HG03520 (cell line): ENCODE data around the gene KMT2C.
A peak's percentile ranks its signal among the peaks of the same experiment; 100 is the strongest.
"Not testable (repeated sequence)": the region's sequence is repeated elsewhere in the genome, so short reads cannot be mapped to it uniquely, and the experiment has no call there.

ENCODE experiments used
- ATAC-seq: cut with Tn5 transposase; IDR thresholded peaks from one replicate; pipeline ENCODE4 v1.9.1; 2021; ENCODE audit warnings: mild to moderate bottlenecking, moderate library complexity; ENCODE audit not compliant: unreplicated experiment

KMT2C gene

GRCh38 chr7:152406491-152406890 is 29.3 kb downstream of the KMT2C start:
- ATAC-seq, result no peak

DNA sequence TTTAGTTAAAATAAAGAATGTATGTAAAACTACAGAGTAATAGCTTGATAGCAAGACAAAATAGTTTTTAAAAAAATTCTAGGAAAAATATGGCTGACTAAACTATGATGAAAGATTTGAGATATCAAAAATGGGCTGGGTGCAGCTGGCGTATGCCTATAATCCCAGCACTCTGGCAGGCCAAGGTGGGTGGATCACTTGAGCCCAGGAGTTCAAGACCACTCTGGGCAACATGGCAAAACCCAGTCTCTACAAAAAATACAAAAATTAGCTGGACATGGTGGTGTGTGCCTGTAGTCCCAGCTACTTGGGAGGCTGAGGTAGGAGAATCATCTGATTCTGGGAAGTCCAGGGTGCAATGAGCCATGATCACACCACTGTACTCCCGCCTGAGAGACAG is 29.8 kb downstream of the KMT2C start:
- ATAC-seq, result not testable (repeated sequence)

- ATAC-seq, result no peak
Observed at GRCh38 chr7:152403726-152404125, 32.1 kb downstream of the KMT2C start.

GRCh38 chr7:152402384-152403250 is 33.2 kb downstream of the KMT2C start:
- no peak for ATAC-seq

- no peak for ATAC-seq
Observed at GRCh38 chr7:152399344-152399743, 36.5 kb downstream of the KMT2C start.

DNA sequence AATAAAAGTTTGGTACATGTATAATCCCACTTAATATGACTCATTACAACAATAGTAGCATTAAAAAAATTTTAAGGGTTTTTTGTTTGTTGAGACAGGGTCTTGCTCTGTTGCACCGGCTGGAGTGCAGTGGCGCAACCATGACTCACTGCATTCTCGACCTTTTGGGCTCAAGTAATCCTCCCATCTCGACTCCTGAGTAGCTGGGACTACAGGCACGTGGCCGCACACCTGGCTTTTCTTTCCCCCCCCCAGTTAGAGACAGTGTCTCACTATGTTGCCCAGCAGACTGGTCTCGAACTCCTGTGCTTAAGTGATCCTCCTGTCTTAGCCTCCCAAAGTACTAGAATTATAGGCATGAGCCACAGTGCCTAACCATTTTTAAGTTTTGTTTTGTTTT is 40.7 kb downstream of the KMT2C start:
- ATAC-seq, result no peak

DNA sequence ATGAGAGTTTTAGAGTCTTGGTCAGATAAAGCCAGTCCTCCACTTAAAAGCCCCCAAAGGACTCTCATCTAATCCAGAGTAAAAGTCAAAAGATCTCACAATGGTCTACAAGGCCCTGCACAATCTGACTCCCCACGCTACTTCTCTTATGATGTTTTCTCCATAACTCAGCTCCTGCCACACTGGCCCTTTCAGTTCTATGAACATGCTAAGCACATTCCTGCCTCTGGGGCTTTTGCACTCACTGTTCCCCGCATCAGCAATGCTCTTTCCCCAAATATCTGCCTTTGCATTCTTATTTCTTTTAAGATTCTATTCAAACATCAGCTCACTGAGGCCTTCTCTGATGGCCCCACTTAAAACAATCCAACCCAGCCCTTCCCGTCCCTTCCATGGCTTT is 41.6 kb downstream of the KMT2C start:
- not testable (repeated sequence) for ATAC-seq

- peak; percentile 55 for ATAC-seq
Observed at GRCh38 chr7:152392254-152392653, 43.5 kb downstream of the KMT2C start.

GRCh38 chr7:152386136-152386764 is 49.6 kb downstream of the KMT2C start:
- ATAC-seq, result not testable (repeated sequence)

DNA sequence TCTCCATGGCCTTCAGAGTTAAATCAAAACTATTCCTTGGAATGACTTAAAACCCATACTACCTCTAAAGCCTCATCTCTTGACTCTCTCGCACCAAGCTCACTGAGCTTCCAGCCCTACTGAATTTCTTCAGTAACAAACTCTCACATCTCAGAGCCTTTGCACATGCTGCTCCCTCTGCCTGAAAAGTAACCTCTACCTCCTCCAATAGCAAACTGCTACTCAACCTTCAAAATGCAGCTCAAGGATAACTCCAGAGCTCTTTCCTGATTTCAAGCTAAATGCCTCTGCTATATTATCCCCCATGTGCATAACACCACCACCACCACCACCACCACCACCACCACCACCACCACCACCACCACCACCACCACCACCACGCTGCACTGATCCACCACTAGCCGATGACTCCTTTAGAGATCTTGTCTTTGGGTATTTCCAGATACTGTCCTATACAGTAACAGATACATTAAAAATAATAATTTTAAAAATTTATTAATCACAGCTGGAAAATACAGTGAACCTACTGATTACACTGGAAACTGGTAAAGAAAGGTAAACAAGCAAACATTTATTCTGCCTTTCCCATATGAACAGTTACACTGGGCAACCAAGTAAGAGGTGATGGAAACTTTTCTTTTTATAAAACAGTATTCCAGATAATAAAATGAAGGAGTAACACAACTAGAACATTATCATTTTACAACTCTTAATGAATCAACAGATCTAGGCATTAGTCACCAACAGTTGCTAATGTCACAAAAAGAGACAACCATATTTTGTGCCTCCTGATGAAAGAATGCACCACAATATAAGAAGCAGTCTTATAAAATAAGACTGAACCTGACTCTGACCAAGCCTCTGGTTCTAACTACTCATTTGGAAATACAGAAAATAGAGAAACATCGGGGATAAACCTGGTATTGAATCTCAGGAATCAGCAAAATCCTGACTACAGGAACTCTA is 51.3 kb downstream of the KMT2C start:
- not testable (repeated sequence) for ATAC-seq

DNA sequence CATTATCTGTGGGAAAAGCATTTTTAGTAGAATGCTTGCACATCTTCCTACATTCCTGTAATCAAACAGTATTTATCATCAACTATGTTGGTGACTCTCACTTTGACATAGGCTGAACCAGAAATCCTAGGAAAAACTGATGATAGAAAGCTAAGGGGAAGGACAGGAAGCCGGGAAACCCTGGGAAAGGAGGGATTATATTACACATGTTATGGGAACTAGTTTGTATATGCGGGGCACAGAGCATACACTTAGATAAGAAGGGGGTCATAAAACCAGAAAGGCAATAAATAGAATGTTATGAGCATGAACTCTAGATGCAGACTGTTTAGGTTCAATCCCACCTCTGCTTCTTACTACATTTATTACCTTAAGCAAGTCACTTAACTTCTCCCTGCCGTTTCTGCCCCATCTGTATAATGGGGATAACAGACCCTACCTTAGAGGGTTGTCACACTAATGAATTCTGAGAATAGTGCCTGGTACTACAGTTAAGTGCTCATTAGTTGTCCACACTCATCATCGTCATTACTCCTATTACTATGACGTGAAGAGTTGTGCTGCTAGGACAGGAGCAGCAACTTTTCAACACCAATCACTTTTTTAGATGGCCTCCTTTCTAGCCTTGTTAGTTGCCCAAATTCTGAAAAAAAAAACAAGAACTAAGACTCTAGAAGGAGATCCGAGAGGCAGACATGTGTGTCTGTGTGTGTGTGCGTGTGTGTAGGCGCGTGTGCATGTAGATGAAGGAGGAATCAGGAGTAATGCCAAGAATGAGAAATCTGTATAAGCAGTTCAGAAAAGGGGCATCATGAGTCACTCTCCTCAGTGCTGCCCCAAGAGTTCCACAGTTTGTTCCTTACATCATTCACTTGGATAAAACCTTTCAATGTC is 52.2 kb downstream of the KMT2C start:
- ATAC-seq, result no peak

DNA sequence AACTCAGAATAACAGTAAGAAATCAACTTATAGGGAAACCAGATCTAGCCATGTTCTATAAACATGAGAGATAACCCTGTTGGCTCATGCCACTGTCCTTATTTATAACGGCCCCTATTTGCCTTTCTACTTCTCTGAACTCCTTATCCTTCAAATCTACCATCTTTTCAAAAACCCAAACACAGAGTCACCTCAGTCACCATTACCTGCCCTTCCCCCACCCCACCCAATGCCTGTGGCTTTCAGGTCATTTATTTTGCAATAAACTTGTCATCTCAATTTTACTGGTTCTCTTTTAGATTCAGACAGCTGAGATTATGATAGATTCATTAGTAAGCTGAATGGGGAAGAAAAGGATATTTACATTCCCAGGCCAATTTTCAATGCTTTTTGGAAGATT is 53.6 kb downstream of the KMT2C start:
- no peak for ATAC-seq

- ATAC-seq, result not testable (repeated sequence)
Observed at GRCh38 chr7:152380931-152381578, 54.7 kb downstream of the KMT2C start.

GRCh38 chr7:152378497-152378896 is 57.3 kb downstream of the KMT2C start:
- ATAC-seq, result not testable (repeated sequence)

- not testable (repeated sequence) for ATAC-seq
Observed at GRCh38 chr7:152376716-152377484, 58.9 kb downstream of the KMT2C start.

GRCh38 chr7:152370297-152370696 is 65.5 kb downstream of the KMT2C start:
- ATAC-seq, result no peak

DNA sequence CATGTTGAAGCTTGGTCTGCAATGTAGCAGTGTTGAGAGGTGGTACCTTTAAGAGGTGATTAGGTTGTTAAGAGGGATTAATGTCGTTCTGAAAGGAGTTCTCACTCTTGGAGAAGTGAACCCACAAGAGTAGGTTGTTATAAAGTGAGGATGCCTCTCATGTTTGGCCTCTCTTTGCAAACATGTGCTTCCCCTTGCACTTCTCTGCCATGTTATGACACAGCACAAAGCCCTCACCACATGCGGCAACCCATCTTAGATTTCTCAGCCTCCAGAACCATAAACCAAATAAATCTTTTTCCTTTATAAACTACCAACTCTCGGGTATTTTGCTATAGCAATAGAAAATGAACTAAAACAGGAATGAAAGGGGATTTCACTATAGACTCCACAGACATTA is 66.3 kb downstream of the KMT2C start:
- ATAC-seq, result no peak

DNA sequence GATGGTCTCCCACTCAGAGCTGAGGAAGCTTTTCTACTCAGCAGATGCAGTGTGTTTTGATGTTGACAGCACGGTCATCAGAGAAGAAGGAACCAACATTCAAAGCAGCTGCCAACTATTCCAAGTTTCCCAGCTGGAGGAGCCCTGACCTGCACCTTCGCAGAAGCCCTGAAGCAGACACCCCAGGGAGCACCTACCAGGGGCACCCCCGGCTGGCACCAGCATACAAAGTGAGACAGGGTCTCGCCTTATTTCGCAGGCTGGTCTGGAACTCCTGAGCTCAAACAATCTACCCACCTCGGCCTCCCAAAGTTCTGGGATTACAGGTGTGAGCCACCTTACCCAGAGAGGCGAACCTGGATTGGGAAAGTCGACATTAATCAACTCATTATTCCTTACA is 68.6 kb downstream of the KMT2C start:
- ATAC-seq, result no peak

GRCh38 chr7:152366662-152367061 is 69.1 kb downstream of the KMT2C start:
- ATAC-seq, result no peak
